Measurements from ENCODE around the gene TMEM204. TPM values are rescaled to one million over a fixed set of nuclear protein-coding genes. Genes with fewer than 3 reads are reported as not detected.

TMEM204 gene
- total RNA-seq, 4 donors from 2014 or later: 4.3 to 32.4 (median 7.9) TPM

GRCh38 chr16:1565083-1565805 lies 31.8 kb downstream of the TMEM204 start:
- no peak overlapping the region for H3K4me3 ChIP-seq
- no peak for DNase-seq
- H3K27ac ChIP-seq: no peak overlapping the region
- H3K9me3 ChIP-seq: no peaks in the 10 kb centered on the region
- H3K36me3 ChIP-seq: peaks cover 0 to 53% (median 7%) of the 10 kb centered on the region in 3 donors
- H3K27me3 ChIP-seq: no peaks in the 10 kb centered on the region
- H3K4me1 ChIP-seq: peaks cover 0 to 13% (median 0%) of the 10 kb centered on the region in 3 donors
- 86 to 92% methylated on average over 16 of the region's 16 CpGs for WGBS, 2 donors
- intact Hi-C loops (cut with DNase I): no loop called here
- TF ChIP-seq CTCF (IDR thresholded peaks at IDR 0.05) (no peak), POLR2A (IDR thresholded peaks at IDR 0.05) (no peak)

DNA sequence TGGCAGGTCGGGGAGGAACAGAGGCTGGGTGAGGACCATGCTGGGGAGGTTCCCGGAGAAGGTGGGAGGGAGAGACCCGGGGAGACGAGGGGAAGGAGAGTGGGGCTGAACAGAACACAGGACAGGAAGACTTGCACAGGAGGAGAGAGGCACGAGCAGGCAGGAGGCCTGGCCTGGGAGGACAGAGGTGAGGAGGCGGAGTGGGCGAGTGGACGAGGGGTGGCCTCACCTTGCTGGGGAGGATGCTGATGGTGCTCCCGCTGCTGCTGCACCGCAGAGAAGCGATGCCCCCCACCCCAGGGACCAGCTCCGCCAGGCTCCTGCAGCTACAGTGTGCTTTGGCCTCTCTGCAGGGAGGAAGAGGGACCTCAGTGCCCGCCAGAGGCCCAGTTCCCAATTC lies 34.5 kb downstream of the TMEM204 start:
- Histone ChIP-seq H3K27ac (no peak overlapping the region), H3K4me3 (no peak overlapping the region), H3K36me3 (peaks cover 0 to 50% (median 0%) of the 10 kb centered on the region in 3 donors), H3K4me1 (no peaks in the 10 kb centered on the region), H3K9me3 (no peaks in the 10 kb centered on the region), H3K27me3 (no peaks in the 10 kb centered on the region)
- intact Hi-C loops (cut with DNase I): no loop called here
- 81 to 88% methylated on average over 11 to 12 of the region's 13 CpGs for WGBS, 2 donors
- no peak for DNase-seq
- TF ChIP-seq CTCF (IDR thresholded peaks at IDR 0.05): no peak
- TF ChIP-seq POLR2A (IDR thresholded peaks at IDR 0.05): no peak

- intact Hi-C loops (cut with DNase I): no loop called here
- peaks cover 0 to 41% (median 0%) of the 10 kb centered on the region in 3 donors for H3K36me3 ChIP-seq
These were observed 37.7 kb downstream of the TMEM204 start for GRCh38 chr16:1571012-1571671.

GRCh38 chr16:1572673-1573072 lies 39.2 kb downstream of the TMEM204 start:
- Histone ChIP-seq H3K27ac (no peak overlapping the region), H3K9me3 (no peaks in the 10 kb centered on the region), H3K27me3 (no peaks in the 10 kb centered on the region), H3K36me3 (peaks cover 0 to 48% (median 0%) of the 10 kb centered on the region in 3 donors), H3K4me1 (no peaks in the 10 kb centered on the region), H3K4me3 (no peak overlapping the region)
- DNase-seq: no peak
- whole genome bisulfite sequencing, 2 donors: 76 to 97% methylated on average over 3 to 7 of the region's 7 CpGs
- intact Hi-C loops (cut with DNase I): no loop called here
- TF ChIP-seq POLR2A (IDR thresholded peaks at IDR 0.05) (no peak), CTCF (IDR thresholded peaks at IDR 0.05) (no peak)

More at GRCh38 chr16:1571012-1571671, 37.7 kb downstream of the TMEM204 start:
- Histone ChIP-seq H3K4me3 (no peak overlapping the region), H3K27me3 (no peaks in the 10 kb centered on the region), H3K4me1 (no peaks in the 10 kb centered on the region), H3K27ac (no peak overlapping the region), H3K9me3 (no peaks in the 10 kb centered on the region)
- WGBS, 2 donors: 55 to 70% methylated on average over 7 of the region's 7 CpGs
- DNase-seq: no peak
- TF ChIP-seq POLR2A (IDR thresholded peaks at IDR 0.05): no peak
- TF ChIP-seq CTCF (IDR thresholded peaks at IDR 0.05): peak in 1 of 6 experiments; percentile 7

DNA sequence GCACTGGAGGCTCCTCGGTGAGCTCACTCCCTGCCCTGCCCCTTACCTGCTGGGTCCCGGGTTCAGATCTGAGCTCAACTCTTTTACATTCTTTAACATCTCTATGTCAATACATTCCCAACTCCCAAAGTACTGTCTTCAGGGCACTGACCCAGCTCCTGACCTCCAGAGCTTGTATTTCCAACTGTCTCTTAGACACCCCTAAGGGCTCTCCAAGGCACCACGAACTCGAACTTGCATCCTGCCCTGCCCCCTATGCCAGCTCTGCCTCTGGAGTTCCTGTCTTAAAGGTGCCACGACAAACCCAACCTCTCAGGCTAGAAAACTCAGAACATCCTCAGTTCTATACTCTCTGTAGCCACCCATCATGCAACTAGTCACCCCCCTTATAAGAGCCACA lies 39.8 kb downstream of the TMEM204 start:
- DNase-seq: no peak
- no peak overlapping the region for H3K27ac ChIP-seq
- no peak for TF ChIP-seq POLR2A (IDR thresholded peaks at IDR 0.05)
- no peak for TF ChIP-seq CTCF (IDR thresholded peaks at IDR 0.05)

More for the DNA sequence above, 39.8 kb downstream of the TMEM204 start:
- no peaks in the 10 kb centered on the region for H3K4me1 ChIP-seq
- H3K36me3 ChIP-seq: peaks cover 0 to 50% (median 0%) of the 10 kb centered on the region in 3 donors
- intact Hi-C loops (cut with DNase I): no loop called here
- no peak overlapping the region for H3K4me3 ChIP-seq
- no peaks in the 10 kb centered on the region for H3K27me3 ChIP-seq
- WGBS, 2 donors: 74 to 86% methylated on average over 5 of the region's 5 CpGs
- H3K9me3 ChIP-seq: no peaks in the 10 kb centered on the region

Data from esophagus squamous epithelium (tissue), 5 donors.